Thyroid gland (tissue), 4 donors: ENCODE measurements around the gene LEP.

ENCODE experiments used
- POLR2A ChIP-seq, 2 donors: fragments of 450-650 bp; IDR thresholded peaks; one replicate each; pipeline ENCODE4 v1.6.1; 2017; ENCODE audit warnings: antibody characterized with exemption in 2 of 2, mild to moderate bottlenecking in 2 of 2, moderate library complexity in 1 of 2
- TF ChIP-seq, protein P1 (sequence below), 6 experiments: fragments of 200-600 bp in 3 of 6; fragments of 450-650 bp in 3 of 6; sonication (generic) in 3 of 6; IDR thresholded peaks; one replicate each; pipeline ENCODE4 v1.5.1; 2016 to 2019; ENCODE audit warnings: antibody characterized with exemption in 6 of 6, mild to moderate bottlenecking in 2 of 6, inconsistent platforms in 1 of 6, moderate library complexity in 1 of 6

- TF ChIP-seq POLR2A (IDR thresholded peaks at IDR 0.05) = no peak
- TF ChIP-seq, protein P1, sequence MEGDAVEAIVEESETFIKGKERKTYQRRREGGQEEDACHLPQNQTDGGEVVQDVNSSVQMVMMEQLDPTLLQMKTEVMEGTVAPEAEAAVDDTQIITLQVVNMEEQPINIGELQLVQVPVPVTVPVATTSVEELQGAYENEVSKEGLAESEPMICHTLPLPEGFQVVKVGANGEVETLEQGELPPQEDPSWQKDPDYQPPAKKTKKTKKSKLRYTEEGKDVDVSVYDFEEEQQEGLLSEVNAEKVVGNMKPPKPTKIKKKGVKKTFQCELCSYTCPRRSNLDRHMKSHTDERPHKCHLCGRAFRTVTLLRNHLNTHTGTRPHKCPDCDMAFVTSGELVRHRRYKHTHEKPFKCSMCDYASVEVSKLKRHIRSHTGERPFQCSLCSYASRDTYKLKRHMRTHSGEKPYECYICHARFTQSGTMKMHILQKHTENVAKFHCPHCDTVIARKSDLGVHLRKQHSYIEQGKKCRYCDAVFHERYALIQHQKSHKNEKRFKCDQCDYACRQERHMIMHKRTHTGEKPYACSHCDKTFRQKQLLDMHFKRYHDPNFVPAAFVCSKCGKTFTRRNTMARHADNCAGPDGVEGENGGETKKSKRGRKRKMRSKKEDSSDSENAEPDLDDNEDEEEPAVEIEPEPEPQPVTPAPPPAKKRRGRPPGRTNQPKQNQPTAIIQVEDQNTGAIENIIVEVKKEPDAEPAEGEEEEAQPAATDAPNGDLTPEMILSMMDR (IDR thresholded peaks at IDR 0.05) = no peak
Measured at GRCh38 chr7:128197589-128197988, 43.5 kb upstream of the LEP start.
